ENCODE measurements around the gene FBXL20. TPM values are rescaled to one million over a fixed set of nuclear protein-coding genes. Genes with fewer than 3 reads are reported as not detected.

Gene FBXL20
- total and polyA plus RNA-seq, 2 donors (not counting 3 experiments of a cell fraction or from before 2014, with no cell fraction given), result 4.6 to 18.0 TPM

GRCh38 chr17:39400547-39401411 lies 647 bp downstream of the FBXL20 start:
- intact Hi-C loops (cut with micrococcal nuclease), result loop anchor here (2.0 kb wide), 1 partner anchor 130 kb away; no protein-coding TSS in a partner anchor
- no TSS peak for BruUV-seq (replicated peaks)
- H3K27ac ChIP-seq (ENCODE audit: insufficient read depth, low read depth, low read length), result peak overlapping the region; percentile 35
- no peaks in the 10 kb centered on the region for H3K36me3 ChIP-seq (ENCODE audit: control insufficient read depth in 2 of 2, extremely low read depth in 1 of 2, insufficient read depth in 2 of 2, low read length in 2 of 2)
- H3K9ac ChIP-seq (replicated peaks; ENCODE audit: extremely low read depth, insufficient read depth, low read length), result peak overlapping the region; percentile 79
- peak overlapping the region; percentile 74 to 90 (median 81) for H3K4me3 ChIP-seq (replicated peaks in 1 of 3; ENCODE audit: insufficient read depth in 1 of 3, low read depth in 1 of 3, low read length in 3 of 3)
- FAIRE-seq (no peak), DNase-seq (ENCODE audit: low read depth, low spot score) (peak; percentile 58)
- no peaks in the 10 kb centered on the region for H3K9me1 ChIP-seq (replicated peaks; ENCODE audit: control insufficient read depth, extremely low read depth, insufficient read depth, low read length)
- CTCF ChIA-PET, result interaction anchor here (0.7 to 1.7 kb wide), 4 partner anchors 94 to 418 kb away, joined by 3 to 12 read pairs (median 4); no protein-coding TSS in a partner anchor
- no peaks in the 10 kb centered on the region for H3K9me3 ChIP-seq (replicated peaks; ENCODE audit: control insufficient read depth, insufficient read depth, low read length)
- TF ChIP-seq FOS (IDR thresholded peaks at IDR 0.05; ENCODE audit: borderline replicate concordance, insufficient read depth, low read length) (no peak), MYC (IDR thresholded peaks at IDR 0.05; ENCODE audit: low read depth, low read length) (no peak), EZH2 (IDR thresholded peaks at IDR 0.05; ENCODE audit: borderline replicate concordance, low read depth, low read length, severe bottlenecking) (no peak), POLR2AphosphoS5 (IDR thresholded peaks at IDR 0.05; ENCODE audit: insufficient read depth, low read depth, low read length) (no peak), JUN (IDR thresholded peaks at IDR 0.05; ENCODE audit: borderline replicate concordance, insufficient read depth, insufficient read length, low read depth) (no peak), GATA2 (IDR thresholded peaks at IDR 0.05; ENCODE audit: insufficient read depth, insufficient read length, low read depth, low read length) (no peak), POLR2A (IDR thresholded peaks at IDR 0.05; ENCODE audit: low read depth, low read length) (no peak)
- TF ChIP-seq, protein P1, sequence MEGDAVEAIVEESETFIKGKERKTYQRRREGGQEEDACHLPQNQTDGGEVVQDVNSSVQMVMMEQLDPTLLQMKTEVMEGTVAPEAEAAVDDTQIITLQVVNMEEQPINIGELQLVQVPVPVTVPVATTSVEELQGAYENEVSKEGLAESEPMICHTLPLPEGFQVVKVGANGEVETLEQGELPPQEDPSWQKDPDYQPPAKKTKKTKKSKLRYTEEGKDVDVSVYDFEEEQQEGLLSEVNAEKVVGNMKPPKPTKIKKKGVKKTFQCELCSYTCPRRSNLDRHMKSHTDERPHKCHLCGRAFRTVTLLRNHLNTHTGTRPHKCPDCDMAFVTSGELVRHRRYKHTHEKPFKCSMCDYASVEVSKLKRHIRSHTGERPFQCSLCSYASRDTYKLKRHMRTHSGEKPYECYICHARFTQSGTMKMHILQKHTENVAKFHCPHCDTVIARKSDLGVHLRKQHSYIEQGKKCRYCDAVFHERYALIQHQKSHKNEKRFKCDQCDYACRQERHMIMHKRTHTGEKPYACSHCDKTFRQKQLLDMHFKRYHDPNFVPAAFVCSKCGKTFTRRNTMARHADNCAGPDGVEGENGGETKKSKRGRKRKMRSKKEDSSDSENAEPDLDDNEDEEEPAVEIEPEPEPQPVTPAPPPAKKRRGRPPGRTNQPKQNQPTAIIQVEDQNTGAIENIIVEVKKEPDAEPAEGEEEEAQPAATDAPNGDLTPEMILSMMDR (IDR thresholded peaks at IDR 0.05; ENCODE audit: extremely low read depth in 1 of 2, insufficient read depth in 1 of 2, low read depth in 1 of 2, low read length in 2 of 2), result no peak
- TF ChIP-seq, protein P2, sequence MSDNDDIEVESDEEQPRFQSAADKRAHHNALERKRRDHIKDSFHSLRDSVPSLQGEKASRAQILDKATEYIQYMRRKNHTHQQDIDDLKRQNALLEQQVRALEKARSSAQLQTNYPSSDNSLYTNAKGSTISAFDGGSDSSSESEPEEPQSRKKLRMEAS (IDR thresholded peaks at IDR 0.05; ENCODE audit: insufficient read depth, insufficient read length), result no peak
- H3K4me1 ChIP-seq (ENCODE audit: control insufficient read depth, extremely low read depth, insufficient read depth, low read length), result peaks cover 11% of the 10 kb centered on the region
- H3K4me2 ChIP-seq (ENCODE audit: insufficient read depth, low read length), result peak overlapping the region; percentile 80
- POLR2A ChIA-PET, result interaction anchor here (0.6 to 1.6 kb wide), 3 partner anchors 13 to 201 kb away, joined by 3 to 5 read pairs (median 5); partner anchors contain the start of gene RPL19
- no peaks in the 10 kb centered on the region for H4K20me1 ChIP-seq (replicated peaks; ENCODE audit: control insufficient read depth, extremely low read depth, insufficient read depth, low read length)
- H3K79me2 ChIP-seq (ENCODE audit: control insufficient read depth, insufficient read depth, low read length), result no peaks in the 10 kb centered on the region
- dilution Hi-C loops (cut with MboI; ENCODE audit: extremely low pct_ligation_motif_present, low sequenced_read_pairs), result no loop called here
- peak overlapping the region; percentile 63 for H2AFZ ChIP-seq (ENCODE audit: low read depth, low read length)
- H3K27me3 ChIP-seq (ENCODE audit: control insufficient read depth in 2 of 2, insufficient read depth in 2 of 2, low read length in 2 of 2), result no peaks in the 10 kb centered on the region

Measured in endothelial cell of umbilical vein (primary cell).